Measurements from ENCODE around the gene CLIC3.

- TF ChIP-seq POLR2A (IDR thresholded peaks at IDR 0.05) (no peak), CTCF (IDR thresholded peaks at IDR 0.05) (no peak)
Measured at GRCh38 chr9:136970361-136970760, 26.0 kb downstream of the CLIC3 start.
